SHP77 (cell line): ENCODE results near the gene LINGO1.
A peak's percentile ranks its signal among the peaks of the same experiment; 100 is the strongest.

Source experiments
- DNase-seq, 2 experiments: peaks; one replicate each; lab custom pipeline; 2025; lab: John Stamatoyannopoulos, UW

Gene LINGO1

DNA sequence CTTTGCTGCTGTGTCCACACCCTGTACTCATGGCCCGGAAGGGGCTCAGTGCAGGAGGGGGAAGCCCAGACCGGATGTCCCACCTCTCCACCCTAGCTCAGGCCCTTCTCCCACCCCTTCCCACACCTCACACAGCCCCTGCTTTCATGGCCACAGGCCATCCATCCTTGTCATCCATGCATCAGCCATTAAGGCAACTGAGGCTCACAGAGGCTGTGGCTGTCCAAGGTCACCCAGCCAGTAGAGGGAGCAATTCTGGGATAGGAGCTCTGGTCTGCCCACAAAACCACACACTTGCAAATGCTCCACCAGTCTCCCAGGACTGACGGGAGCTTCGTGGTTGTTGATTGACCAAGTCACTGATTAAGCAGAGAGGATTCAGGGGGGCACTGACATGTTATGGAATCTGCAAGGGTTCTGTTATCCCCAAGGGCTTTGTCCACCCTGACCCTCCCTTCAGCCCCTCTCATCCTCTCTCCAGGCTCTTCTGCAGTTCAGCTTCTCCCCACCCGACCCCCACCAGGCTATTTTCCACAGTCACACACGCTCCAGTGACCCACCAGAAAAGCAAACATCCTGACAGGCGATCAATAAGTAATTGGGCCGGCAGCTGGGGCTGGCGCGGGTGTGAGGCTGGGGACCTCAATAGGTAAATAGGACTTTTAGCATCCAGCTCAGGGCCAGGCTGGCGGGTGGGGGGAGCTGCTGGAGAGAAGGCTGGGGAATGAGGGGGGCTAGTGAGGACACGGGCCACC is 15.1 kb downstream of the LINGO1 start:
- no peak for DNase-seq

DNA sequence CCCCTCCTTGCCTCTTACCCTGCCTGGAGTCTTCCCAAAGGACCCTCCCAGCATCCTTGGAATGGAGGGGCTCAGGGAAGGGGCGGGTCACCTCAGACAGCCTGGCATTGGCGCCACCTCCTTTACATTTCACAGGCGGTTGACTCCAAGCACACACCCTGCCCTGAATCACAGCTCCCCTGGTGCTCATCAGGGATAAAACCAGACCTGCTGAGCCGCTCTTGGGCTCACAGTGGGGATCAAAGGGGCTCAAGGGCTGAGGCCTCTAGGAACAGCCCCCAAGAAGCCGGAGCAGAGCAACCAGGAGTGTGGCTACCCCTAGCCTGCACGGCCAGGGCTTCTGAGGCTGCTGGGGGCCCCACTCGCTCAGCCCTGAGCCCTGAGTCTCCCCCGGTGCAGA is 16.6 kb downstream of the LINGO1 start:
- DNase-seq, result no peak

GRCh38 chr15:77615472-77615871 is 17.2 kb downstream of the LINGO1 start:
- DNase-seq, result no peak

DNA sequence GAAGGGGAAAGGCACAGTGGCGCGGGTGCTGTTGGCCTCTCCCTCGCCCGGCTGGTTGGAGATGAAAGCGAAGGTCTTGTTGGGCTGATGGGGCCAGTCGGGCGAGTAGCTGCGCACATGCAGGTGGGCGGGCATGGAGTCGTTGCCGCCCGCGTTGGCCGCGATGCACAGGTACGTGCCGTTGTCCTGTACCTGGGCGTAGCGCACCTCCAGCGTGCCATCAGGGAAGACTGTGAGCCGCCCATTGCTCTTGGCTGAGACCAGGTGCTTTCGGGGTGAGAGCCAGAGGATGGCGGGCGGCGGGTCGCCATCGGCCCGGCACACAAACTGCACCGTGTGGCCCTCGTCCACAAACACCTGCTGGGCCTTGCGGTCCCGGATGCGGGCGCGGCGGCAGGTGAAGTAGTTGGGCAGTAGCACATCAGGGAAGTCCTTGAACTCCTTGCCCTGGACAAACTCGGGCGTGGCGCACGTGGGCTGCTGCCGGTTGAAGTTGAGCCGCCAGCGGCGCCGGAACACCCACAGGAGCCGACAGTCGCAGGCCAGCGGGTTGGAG is 18.4 kb downstream of the LINGO1 start:
- no peak for DNase-seq

- no peak for DNase-seq
Observed at GRCh38 chr15:77613814-77614213, 18.9 kb downstream of the LINGO1 start.

DNA sequence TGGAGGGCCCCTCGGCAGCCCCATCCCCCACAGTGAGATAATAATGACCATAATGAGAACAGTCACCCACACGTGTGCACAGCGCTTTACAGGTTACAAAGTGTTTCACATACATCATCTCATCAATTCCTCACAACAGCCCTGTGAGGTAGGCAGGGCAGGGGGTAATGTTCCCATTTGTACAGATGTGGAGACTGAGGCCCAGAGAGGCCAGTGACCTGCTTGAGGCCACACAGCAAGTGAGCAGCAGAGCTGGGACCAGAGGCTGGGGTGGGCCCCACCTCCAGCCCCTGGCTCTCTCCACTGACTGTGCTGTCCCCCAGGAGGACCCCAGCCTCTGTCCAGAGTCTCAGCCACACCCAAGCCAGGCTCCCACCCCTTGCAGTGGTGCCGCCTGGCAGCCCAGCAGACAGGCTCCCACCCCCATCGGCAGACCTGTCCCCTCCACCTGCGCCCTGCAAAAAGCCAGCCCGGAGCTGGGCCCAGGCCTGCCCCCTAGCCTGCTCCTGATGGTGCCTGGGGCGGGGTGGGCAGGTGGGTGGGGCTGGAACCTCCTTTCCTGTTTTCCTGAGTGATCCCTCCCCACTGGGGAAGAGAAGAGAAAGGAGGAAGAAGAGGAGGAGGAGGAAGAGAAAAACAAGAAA is 19.6 kb downstream of the LINGO1 start:
- no peak for DNase-seq

GRCh38 chr15:77611767-77612166 is 20.9 kb downstream of the LINGO1 start:
- DNase-seq, result no peak

DNA sequence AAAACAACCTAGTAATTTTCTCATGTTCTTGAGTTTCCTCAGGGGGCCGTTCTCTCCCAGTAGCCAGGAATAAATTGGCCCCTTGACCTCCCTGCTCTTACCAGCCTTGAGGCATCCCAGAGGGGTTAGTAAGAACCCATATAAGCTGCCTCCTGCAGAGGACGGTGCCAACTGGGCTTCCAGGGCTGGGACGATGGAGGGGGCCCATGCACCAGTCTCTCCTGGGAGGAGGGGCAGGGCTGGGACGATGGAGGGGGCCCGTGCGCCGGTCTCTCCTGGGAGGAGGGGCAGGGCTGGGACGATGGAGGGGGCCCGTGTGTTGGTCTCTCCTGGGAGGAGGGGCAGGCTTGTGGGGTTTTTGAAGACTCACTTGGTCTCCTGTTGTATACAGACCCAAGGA is 22.0 kb downstream of the LINGO1 start:
- DNase-seq, result no peak

DNA sequence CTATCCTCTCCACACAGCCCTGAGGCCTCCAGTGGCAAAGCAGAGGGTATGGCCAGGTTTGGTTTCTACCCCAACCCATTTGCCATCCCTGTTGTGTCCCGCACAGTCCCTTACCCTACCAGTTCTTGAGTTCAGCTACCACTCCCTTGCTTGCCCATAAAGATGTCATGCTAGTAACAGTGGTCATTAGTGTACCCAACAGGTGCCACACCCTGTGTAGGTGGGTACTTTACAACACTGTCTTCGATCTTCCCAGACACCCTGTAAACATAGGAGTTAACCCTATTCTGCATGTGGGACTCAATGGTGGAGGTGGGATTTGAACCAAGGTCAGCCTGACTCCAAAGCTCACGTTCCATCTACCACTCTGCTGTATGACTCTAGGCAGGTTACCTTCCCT is 23.2 kb downstream of the LINGO1 start:
- DNase-seq, result no peak

DNA sequence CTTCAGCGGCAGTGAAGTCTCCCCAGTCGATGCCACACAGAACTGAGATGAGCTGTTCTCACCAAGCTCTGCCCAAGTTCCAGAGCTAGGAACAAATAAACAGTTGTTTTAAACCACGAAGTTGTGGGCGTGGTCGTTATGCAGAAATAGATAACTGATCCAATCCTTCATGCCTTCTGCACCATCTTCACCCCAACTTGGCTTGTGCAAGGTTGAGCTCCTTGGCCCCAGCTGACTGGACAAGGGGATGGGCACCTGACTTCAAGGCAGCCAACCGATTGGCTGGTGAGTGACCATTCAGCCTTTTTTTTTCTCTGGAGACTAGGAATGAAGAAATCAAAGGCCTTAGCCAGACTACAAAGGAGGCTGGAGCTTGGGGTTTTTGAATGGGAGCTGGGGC is 23.9 kb downstream of the LINGO1 start:
- no peak for DNase-seq

GRCh38 chr15:77607894-77608261 is 24.8 kb downstream of the LINGO1 start:
- DNase-seq, result peak; percentile 50 to 71

- peak; percentile 58 to 74 for DNase-seq
Observed at GRCh38 chr15:77607111-77607893, 25.4 kb downstream of the LINGO1 start.

DNA sequence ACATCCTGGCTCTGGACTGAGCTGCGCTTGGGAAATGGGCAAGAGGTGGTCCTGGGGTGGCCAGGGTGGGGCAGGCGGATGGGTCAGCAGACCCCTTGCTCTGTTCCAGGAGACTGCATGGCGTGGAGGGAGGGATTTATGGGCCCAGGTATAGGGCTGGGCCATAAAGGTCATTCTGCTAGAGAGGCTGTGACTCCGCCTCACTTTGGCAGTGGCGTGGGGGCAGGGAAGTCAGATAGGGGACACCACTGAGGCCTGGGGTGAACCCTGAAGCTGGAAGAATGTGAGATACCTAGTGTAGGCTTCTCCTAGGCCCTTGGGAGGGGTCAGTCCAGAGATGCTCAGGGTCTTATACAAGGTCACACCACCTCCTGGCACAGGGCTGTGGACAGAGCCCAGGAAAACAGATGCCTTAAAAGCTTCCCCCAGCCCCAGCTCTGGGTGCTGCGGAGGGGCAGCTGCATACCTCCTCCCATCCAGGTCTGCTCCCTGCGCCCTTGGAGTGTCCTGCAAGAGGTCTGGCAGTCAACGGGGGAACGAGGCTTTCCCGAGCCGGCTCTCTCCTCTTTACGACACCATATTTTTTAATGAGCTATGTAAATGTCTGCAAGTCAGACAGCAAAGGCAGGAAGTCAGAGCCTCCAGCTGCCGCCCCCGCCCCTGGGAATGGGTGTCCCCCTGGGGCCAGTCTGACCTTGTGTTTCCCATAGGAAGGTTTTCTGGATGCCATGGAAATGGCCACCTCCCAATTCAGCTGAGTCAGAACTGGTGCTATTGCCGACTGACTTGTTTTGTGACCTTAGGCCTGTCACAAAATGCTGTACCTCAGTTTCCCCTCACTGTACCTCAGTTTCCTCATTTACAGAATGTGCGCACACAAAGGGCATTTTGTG is 26.3 kb downstream of the LINGO1 start:
- peak; percentile 58 to 73 for DNase-seq

- peak; percentile 52 to 64 for DNase-seq
Observed at GRCh38 chr15:77605547-77605946, 27.2 kb downstream of the LINGO1 start.

DNA sequence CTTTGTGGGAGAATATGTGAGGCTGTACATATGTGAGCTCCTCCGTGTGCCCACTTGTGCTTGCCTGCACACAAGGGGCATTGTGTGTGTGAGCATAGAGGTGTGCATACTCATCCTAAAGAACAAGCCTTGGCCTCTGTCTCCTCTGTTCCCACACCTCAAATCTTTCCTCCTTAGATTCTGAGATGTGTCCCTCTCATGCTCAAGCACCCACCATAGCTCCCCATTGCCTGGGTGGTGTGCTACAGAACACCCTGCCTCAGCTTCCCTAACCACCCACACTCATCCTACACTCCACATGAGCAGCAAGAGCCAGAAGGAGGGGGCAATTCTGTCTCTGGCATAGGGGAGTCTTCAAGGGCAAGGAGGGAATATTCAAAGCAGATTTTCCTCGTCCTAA is 27.7 kb downstream of the LINGO1 start:
- DNase-seq, result no peak

DNA sequence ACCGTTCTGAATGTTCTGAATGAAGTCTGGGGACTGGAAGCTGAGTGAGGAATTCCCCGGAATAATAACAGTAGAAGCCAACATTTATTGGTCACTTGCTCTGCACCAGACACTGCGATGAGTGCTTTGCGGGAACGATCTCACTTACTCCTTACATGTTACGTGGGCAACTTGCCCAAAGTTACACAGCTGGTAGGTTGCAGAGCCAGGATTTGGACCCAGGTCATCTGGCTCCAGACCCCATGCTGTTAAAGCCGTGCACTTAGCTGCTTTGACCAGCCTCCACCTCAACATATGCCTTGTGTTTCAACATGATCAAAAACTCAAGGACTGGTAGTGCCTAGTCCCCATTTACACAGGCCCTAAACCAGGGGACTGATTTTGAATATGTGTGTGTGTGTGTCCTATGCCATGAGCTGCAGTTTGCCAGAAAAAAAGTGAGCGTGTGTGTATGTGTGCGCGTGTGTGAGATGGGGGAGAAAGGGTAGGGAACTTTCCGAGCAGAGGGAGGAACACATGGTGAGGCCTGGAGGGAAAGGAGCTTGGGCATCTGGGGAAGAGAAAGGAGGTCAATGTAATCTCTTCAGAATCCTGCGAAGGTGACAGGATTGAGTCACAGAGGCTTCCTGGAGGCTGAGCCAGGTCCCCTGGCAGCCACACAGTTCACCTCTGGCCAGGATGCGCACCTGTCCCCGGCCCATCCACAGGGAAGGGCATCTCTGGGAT is 28.9 kb downstream of the LINGO1 start:
- peak in 1 of 2 experiments; percentile 46 for DNase-seq

DNA sequence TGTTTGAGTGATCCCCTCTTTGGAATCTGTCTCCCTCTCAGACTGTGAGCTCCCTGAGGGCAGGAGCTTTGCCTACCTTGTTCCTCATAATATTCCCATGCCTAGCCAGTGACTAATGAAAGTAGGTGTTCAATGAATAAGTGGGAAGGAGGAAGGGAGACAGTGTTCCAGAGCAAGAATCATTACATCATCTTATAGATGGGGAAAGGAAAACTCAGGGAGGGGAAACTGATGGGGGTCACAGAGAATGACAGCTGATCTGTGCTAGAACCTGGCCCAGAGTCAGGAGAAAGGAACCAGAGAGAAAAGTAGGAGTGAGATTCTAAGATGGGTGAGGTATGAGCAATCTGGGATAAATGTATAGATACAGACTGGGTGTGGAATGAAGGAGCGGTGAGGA is 29.9 kb downstream of the LINGO1 start:
- no peak for DNase-seq

DNA sequence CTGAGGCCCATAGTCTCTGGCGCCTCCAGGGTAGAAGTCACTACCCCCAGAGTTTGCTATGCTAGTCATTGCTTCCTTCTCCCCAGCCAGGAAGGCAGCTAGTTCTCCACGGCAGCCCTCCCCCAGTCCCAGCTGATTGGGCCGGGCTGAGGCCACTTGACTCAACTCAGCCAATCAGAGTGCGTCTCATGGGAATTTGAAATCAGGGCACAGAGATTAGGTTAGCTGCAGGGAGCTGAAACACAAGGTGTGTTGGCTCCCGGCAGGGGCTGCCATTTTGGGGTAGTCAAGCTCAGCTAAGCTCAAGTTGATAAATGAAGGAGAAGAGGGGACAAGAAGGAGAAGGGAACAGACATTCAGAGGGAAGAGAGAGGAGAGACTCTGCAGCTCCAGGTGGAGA is 32.8 kb downstream of the LINGO1 start:
- DNase-seq, result peak; percentile 93 to 96

GRCh38 chr15:77599357-77599756 is 33.4 kb downstream of the LINGO1 start:
- DNase-seq, result peak in 1 of 2 experiments; percentile 43

GRCh38 chr15:77598644-77599043 is 34.1 kb downstream of the LINGO1 start:
- DNase-seq, result no peak
